ENCODE results near the gene COPS9. TPM values are rescaled to one million over a fixed set of nuclear protein-coding genes. Genes with fewer than 3 reads are reported as not detected.

COPS9 gene
- total RNA-seq, 2 experiments from 2014 or later = 46.7 to 48.5 TPM

GRCh38 chr2:240170354-240170735, 34.2 kb upstream of the COPS9 start:
- CTCF ChIA-PET = no interaction called here
- intact Hi-C loops (cut with DNase I, micrococcal nuclease) = no loop called here

DNA sequence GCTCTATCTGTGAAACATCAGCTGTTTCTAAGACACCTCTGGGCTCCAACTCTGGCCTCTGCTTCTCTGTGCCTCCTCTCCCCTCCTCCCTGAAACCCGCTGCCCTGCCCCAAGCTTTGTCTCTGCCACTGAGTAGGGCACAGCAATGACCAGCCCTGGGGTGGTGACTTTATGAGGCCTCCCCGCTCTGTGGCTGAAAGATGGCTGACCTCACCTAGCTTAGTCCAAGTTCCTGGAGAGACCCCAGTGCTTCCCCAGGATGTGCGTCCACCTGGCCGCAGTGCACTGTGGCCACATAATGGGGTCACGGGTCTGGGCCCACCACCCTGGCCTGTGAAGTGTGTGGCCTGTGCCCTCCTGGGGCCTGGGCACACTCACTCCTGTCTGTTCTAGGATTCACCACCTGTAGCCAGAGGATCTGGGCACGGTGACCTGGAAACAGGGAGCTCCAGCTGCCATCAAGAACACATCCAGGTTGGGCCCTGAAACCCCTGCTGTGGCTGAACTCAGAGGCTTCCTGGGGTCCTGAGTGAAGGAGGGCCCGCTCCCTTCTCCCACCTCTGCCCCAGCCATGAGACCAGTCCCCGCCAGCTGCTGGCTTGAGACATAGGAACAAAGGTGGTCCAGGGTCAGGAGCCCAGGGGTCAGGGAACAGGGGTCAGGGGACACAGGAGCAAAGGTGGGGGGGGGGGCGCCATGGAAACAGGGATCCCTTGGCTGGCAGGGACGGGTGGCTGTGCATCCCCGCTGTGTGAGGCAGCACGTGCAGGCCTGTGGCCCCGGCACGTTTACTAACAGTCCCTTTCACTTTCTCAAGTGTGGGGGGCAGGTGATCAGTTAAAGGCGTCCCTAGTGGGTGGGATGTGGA, 33.6 kb upstream of the COPS9 start:
- no peak overlapping the region for H3K4me3 ChIP-seq (ENCODE audit: low read length)

More at GRCh38 chr2:240170354-240170735, 34.2 kb upstream of the COPS9 start:
- no peaks in the 10 kb centered on the region for H3K36me3 Mint-ChIP-seq (ENCODE audit: low read depth)
- peaks cover 6% of the 10 kb centered on the region for H3K27me3 Mint-ChIP-seq
- Histone ChIP-seq H3K27me3 (ENCODE audit: control insufficient read depth in 1 of 2, insufficient read depth in 2 of 2, low read length in 2 of 2) (peaks cover 0 to 12% of the 10 kb centered on the region in 2 experiments), H3K4me3 (ENCODE audit: low read length) (no peak overlapping the region), H3K27ac (ENCODE audit: low read depth in 1 of 2, low read length in 2 of 2) (no peak overlapping the region), H3K36me3 (ENCODE audit: insufficient read depth, low read length) (no peaks in the 10 kb centered on the region), H3K4me1 (ENCODE audit: insufficient read depth, low read length) (no peaks in the 10 kb centered on the region), H3K9me3 (ENCODE audit: control insufficient read depth in 1 of 2, insufficient read depth in 1 of 2, low read length in 2 of 2) (peaks cover 0 to 7% of the 10 kb centered on the region in 2 experiments)
- POLR2A ChIA-PET = no interaction called here
- no peaks in the 10 kb centered on the region for H3K4me1 Mint-ChIP-seq (ENCODE audit: low read depth)
- TF ChIP-seq, protein P1, sequence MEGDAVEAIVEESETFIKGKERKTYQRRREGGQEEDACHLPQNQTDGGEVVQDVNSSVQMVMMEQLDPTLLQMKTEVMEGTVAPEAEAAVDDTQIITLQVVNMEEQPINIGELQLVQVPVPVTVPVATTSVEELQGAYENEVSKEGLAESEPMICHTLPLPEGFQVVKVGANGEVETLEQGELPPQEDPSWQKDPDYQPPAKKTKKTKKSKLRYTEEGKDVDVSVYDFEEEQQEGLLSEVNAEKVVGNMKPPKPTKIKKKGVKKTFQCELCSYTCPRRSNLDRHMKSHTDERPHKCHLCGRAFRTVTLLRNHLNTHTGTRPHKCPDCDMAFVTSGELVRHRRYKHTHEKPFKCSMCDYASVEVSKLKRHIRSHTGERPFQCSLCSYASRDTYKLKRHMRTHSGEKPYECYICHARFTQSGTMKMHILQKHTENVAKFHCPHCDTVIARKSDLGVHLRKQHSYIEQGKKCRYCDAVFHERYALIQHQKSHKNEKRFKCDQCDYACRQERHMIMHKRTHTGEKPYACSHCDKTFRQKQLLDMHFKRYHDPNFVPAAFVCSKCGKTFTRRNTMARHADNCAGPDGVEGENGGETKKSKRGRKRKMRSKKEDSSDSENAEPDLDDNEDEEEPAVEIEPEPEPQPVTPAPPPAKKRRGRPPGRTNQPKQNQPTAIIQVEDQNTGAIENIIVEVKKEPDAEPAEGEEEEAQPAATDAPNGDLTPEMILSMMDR (IDR thresholded peaks at IDR 0.05) = no peak
- no peak for DNase-seq
- H3K27ac Mint-ChIP-seq = no peak overlapping the region
- no peaks in the 10 kb centered on the region for H3K9me3 Mint-ChIP-seq
- H3K4me3 Mint-ChIP-seq = no peak overlapping the region
- ATAC-seq (ENCODE audit: poor library complexity) = no peak

DNA sequence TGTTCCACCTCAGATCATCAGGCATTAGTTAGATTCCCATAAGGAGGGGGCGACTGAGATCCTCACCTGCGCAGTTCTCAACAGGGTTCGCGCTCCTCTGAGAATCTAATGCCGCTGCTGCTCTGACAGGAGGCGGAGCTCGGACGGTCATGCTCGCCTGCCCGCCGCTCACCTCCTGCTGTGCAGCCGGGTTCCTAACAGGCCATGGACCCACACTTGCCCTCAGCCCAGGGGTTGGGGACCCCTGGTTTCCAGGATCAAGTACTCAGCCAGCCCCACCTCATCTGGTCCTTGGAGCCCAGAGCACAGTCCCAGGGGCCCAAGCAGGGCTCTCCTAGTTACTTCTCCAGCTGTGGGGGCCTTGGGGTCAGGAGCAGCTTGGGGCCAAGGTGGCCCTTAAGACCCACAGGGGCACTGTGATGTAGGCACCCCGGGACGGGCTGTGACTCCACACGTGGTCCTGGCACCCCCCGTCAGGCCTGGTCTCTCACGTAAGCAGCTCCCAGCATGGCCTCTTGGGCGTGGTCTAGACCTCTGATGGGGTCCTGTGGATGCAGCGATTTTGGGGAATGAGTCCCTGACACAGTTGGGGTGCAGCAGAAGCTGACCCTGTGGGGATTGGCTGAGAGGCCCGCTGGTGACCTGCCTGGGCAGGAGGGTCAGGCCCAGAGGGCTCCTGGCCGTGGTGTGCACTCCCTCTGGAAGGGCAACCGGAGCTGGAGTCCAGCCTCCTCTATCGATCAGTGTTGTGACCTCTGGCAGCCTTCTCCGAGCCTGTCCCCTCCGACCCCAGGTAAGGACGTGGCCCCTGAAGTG, 32.6 kb upstream of the COPS9 start:
- no peak overlapping the region for H3K4me3 ChIP-seq (ENCODE audit: low read length)
- H3K36me3 ChIP-seq (ENCODE audit: insufficient read depth, low read length) = no peaks in the 10 kb centered on the region
- H3K27ac Mint-ChIP-seq = no peak overlapping the region
- H3K9me3 Mint-ChIP-seq = no peaks in the 10 kb centered on the region
- no peak overlapping the region for H3K4me3 Mint-ChIP-seq
- H3K27me3 Mint-ChIP-seq = peaks cover 12% of the 10 kb centered on the region
- POLR2A ChIA-PET = no interaction called here
- no peaks in the 10 kb centered on the region for H3K36me3 Mint-ChIP-seq (ENCODE audit: low read depth)
- H3K9me3 ChIP-seq (ENCODE audit: control insufficient read depth in 1 of 2, insufficient read depth in 1 of 2, low read length in 2 of 2) = peaks cover 0 to 14% of the 10 kb centered on the region in 2 experiments
- H3K27ac ChIP-seq (ENCODE audit: low read depth in 1 of 2, low read length in 2 of 2) = no peak overlapping the region
- no peaks in the 10 kb centered on the region for H3K4me1 ChIP-seq (ENCODE audit: insufficient read depth, low read length)
- ATAC-seq (ENCODE audit: poor library complexity) (no peak), DNase-seq (no peak)
- TF ChIP-seq, protein P1 (IDR thresholded peaks at IDR 0.05) = no peak
- no peaks in the 10 kb centered on the region for H3K4me1 Mint-ChIP-seq (ENCODE audit: low read depth)
- CTCF ChIA-PET = no interaction called here
- H3K27me3 ChIP-seq (ENCODE audit: control insufficient read depth in 1 of 2, insufficient read depth in 2 of 2, low read length in 2 of 2) = peaks cover 0 to 12% of the 10 kb centered on the region in 2 experiments
- intact Hi-C loops (cut with DNase I, micrococcal nuclease) = no loop called here

More for the DNA sequence above, 33.6 kb upstream of the COPS9 start:
- H3K4me3 Mint-ChIP-seq = no peak overlapping the region
- Histone ChIP-seq H3K4me1 (ENCODE audit: insufficient read depth, low read length) (no peaks in the 10 kb centered on the region), H3K36me3 (ENCODE audit: insufficient read depth, low read length) (no peaks in the 10 kb centered on the region), H3K27ac (ENCODE audit: low read depth in 1 of 2, low read length in 2 of 2) (no peak overlapping the region), H3K9me3 (ENCODE audit: control insufficient read depth in 1 of 2, insufficient read depth in 1 of 2, low read length in 2 of 2) (peaks cover 0 to 12% of the 10 kb centered on the region in 2 experiments), H3K27me3 (ENCODE audit: control insufficient read depth in 1 of 2, insufficient read depth in 2 of 2, low read length in 2 of 2) (peaks cover 0 to 12% of the 10 kb centered on the region in 2 experiments)
- no peaks in the 10 kb centered on the region for H3K4me1 Mint-ChIP-seq (ENCODE audit: low read depth)
- TF ChIP-seq, protein P1 (IDR thresholded peaks at IDR 0.05) = no peak
- ChIA-PET POLR2A (no interaction called here), CTCF (no interaction called here)
- ATAC-seq (ENCODE audit: poor library complexity) = no peak
- H3K27ac Mint-ChIP-seq = no peak overlapping the region
- no peaks in the 10 kb centered on the region for H3K36me3 Mint-ChIP-seq (ENCODE audit: low read depth)
- no peak for DNase-seq
- H3K9me3 Mint-ChIP-seq = no peaks in the 10 kb centered on the region
- intact Hi-C loops (cut with DNase I, micrococcal nuclease) = no loop called here
- peaks cover 6% of the 10 kb centered on the region for H3K27me3 Mint-ChIP-seq

Data from CD4-positive, alpha-beta T cell (primary cell).